ENCODE data around the gene LRRC17.
"Not testable (repeated sequence)": the region's sequence is repeated elsewhere in the genome, so short reads cannot be mapped to it uniquely, and the experiment has no call there.

Gene LRRC17

DNA sequence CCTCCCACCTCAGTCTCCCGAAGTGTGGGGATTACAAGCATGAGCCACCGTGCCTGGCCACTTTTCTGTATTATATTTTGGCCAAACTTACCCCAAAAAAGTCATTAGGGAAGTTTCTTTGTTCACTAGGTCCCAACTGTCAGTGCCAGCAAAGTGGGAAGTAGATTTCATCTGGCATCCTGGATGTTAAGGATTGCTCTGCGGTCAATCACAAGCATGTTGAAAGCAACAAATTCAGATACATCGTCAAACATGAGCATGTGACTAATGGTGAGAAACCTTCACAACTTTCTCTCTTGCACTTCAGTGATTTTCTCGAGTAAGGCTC is 14.3 kb upstream of the LRRC17 start:
- Histone ChIP-seq H3K27me3 (replicated peaks; ENCODE audit: control insufficient read depth, insufficient read depth, low read length) (no peaks in the 10 kb centered on the region), H3K9me3 (ENCODE audit: control insufficient read depth, low read length) (no peaks in the 10 kb centered on the region), H3K4me1 (ENCODE audit: control insufficient read depth, insufficient read depth, low read length) (peaks cover 10% of the 10 kb centered on the region), H3K36me3 (ENCODE audit: control insufficient read depth, insufficient read depth, low read length, severe bottlenecking) (no peaks in the 10 kb centered on the region), H3K9ac (ENCODE audit: low read length) (no peak overlapping the region), H3K4me3 (ENCODE audit: low read length) (no peak overlapping the region)
- no peak for DNase-seq (ENCODE audit: low read depth)

DNA sequence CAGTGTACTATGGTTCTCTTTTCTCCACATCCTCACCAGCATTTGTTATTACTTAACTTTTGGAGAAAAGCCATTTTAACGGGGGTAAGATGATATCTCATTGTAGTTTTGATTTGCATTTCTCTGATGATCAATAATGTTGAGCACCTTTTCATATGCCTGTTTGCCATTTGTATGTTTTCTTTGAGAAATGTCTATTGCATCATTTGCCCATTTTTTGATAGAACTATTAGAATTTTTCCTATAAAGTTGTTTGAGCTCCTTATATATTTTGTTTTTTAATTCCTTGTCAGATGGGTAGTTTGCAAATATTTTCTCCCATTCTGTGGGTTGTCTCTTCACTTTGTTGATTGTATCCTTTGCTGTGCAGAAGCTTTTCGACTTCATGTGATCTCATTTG is 10.7 kb upstream of the LRRC17 start:
- H3K36me3 ChIP-seq (ENCODE audit: control insufficient read depth, insufficient read depth, low read length, severe bottlenecking); H3K4me1 ChIP-seq (ENCODE audit: control insufficient read depth, insufficient read depth, low read length); H3K27me3 ChIP-seq (replicated peaks; ENCODE audit: control insufficient read depth, insufficient read depth, low read length); H3K4me3 ChIP-seq (ENCODE audit: low read length); H3K9ac ChIP-seq (ENCODE audit: low read length); DNase-seq (ENCODE audit: low read depth); H3K9me3 ChIP-seq (ENCODE audit: control insufficient read depth, low read length): not testable (repeated sequence)

DNA sequence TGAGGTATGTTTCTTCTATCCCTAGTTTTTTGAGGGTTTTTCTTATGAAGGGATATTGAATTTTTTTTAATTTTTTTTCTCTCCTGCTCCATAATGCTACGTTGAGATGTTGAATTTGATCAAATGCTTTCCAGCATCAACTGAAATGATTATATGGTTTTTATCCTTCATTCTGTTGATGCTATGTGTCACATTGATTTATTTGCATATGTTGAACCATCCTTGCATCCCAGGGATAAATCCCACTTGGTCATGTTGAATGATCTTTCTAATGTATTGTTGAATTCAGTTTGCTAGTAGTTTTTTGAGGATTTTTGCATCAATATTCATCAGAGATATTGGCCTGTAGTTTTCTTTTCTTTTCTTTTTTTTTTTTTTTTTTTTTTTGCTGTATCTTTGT is 9.2 kb upstream of the LRRC17 start:
- H3K4me1 ChIP-seq (ENCODE audit: control insufficient read depth, insufficient read depth, low read length); H3K36me3 ChIP-seq (ENCODE audit: control insufficient read depth, insufficient read depth, low read length, severe bottlenecking); H3K9ac ChIP-seq (ENCODE audit: low read length); H3K27me3 ChIP-seq (replicated peaks; ENCODE audit: control insufficient read depth, insufficient read depth, low read length); H3K4me3 ChIP-seq (ENCODE audit: low read length); DNase-seq (ENCODE audit: low read depth); H3K9me3 ChIP-seq (ENCODE audit: control insufficient read depth, low read length): not testable (repeated sequence)

DNA sequence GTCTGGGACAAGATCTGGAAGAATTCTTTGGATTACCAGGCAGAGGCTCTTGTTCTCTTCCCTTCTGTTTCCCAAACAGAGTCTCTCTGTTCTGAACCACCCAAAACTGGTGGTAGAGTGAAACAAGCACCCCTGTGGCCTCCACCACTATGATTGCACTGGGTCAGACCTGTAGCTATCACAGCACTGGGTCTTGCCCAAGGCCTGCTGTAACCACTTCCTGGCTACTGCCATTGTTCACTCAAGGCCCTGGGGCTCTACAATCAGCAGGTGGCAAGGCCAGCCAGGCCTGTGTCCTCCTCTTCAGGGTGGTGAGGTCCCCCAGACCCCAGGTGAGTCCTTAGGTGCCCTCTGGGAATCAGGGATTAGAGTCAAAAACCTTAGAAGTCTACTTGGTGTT is 4.1 kb upstream of the LRRC17 start:
- peaks cover 11% of the 10 kb centered on the region for H3K4me1 ChIP-seq (ENCODE audit: control insufficient read depth, insufficient read depth, low read length)
- no peak overlapping the region for H3K4me3 ChIP-seq (ENCODE audit: low read length)
- no peaks in the 10 kb centered on the region for H3K9me3 ChIP-seq (ENCODE audit: control insufficient read depth, low read length)
- no peak for DNase-seq (ENCODE audit: low read depth)
- H3K36me3 ChIP-seq (ENCODE audit: control insufficient read depth, insufficient read depth, low read length, severe bottlenecking): no peaks in the 10 kb centered on the region
- H3K27me3 ChIP-seq (replicated peaks; ENCODE audit: control insufficient read depth, insufficient read depth, low read length): no peaks in the 10 kb centered on the region
- H3K9ac ChIP-seq (ENCODE audit: low read length): no peak overlapping the region

DNA sequence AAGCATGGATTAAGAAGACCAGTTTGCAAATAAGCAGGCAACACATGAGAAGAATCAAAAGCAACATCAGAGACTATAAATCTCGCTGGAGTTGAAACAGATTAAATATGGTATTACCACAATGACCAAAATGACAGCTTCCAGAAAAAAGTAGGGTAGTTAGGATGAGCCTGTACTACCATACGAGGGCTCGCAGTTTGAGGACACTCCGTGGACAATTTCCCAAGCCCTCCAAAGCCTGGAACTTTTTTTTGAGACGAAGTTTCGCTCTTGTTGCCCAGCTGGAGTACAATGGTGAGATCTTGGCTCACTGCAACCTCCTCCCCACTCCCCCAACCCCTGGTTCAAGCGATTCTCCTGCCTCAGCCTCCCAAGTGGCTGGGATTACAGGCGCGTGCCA is 1.0 kb downstream of the LRRC17 start:
- Histone ChIP-seq H3K27me3 (replicated peaks; ENCODE audit: control insufficient read depth, insufficient read depth, low read length) (no peaks in the 10 kb centered on the region), H3K9ac (ENCODE audit: low read length) (no peak overlapping the region), H3K9me3 (ENCODE audit: control insufficient read depth, low read length) (no peaks in the 10 kb centered on the region), H3K4me3 (ENCODE audit: low read length) (no peak overlapping the region), H3K4me1 (ENCODE audit: control insufficient read depth, insufficient read depth, low read length) (peaks cover 42% of the 10 kb centered on the region), H3K36me3 (ENCODE audit: control insufficient read depth, insufficient read depth, low read length, severe bottlenecking) (no peaks in the 10 kb centered on the region)
- no peak for DNase-seq (ENCODE audit: low read depth)

DNA sequence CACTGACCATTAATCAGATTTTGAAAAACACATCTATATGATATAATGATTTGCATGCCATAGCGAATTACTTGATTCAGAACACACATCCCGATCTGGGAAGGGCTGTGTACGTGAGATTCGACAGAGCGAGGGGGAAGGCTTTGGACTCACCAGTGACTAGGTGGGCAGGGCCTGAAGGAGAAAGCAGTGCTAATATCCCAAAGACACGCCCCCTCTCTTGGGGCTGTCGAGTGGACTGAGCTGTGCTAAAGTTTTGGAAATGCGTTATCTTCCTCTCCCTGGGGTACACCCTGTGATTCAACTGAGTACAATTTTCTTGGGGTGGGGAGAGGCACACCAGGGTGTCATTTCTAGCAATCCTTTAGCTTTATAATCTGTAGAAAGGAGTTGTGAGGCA is 1.8 kb downstream of the LRRC17 start:
- Histone ChIP-seq H3K9me3 (ENCODE audit: control insufficient read depth, low read length) (no peaks in the 10 kb centered on the region), H3K4me3 (ENCODE audit: low read length) (peak overlapping the region; percentile 59), H3K27me3 (replicated peaks; ENCODE audit: control insufficient read depth, insufficient read depth, low read length) (no peaks in the 10 kb centered on the region), H3K9ac (ENCODE audit: low read length) (no peak overlapping the region), H3K36me3 (ENCODE audit: control insufficient read depth, insufficient read depth, low read length, severe bottlenecking) (no peaks in the 10 kb centered on the region), H3K4me1 (ENCODE audit: control insufficient read depth, insufficient read depth, low read length) (peaks cover 42% of the 10 kb centered on the region)
- no peak for DNase-seq (ENCODE audit: low read depth)

DNA sequence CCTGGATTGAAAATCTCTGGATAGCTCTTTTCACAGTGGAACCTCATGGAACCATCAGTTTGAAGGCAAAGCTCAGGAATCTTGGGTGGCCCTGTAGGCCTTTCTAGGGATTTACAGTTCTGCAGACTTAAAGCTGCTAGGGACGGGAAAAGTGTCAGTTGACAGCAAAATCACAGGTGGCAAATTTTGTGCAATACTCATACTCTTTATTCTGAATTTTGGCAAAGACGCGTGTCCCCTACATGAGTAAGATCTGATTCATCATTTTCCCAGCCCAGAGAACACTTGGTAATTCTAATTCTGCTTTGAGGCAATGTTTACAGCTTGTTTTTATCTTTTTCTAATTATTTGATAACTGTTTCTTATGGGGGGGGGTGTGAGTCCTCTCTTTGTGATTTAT is 3.6 kb downstream of the LRRC17 start:
- Histone ChIP-seq H3K36me3 (ENCODE audit: control insufficient read depth, insufficient read depth, low read length, severe bottlenecking) (no peaks in the 10 kb centered on the region), H3K9me3 (ENCODE audit: control insufficient read depth, low read length) (no peaks in the 10 kb centered on the region), H3K4me3 (ENCODE audit: low read length) (no peak overlapping the region), H3K27me3 (replicated peaks; ENCODE audit: control insufficient read depth, insufficient read depth, low read length) (no peaks in the 10 kb centered on the region), H3K4me1 (ENCODE audit: control insufficient read depth, insufficient read depth, low read length) (peaks cover 42% of the 10 kb centered on the region), H3K9ac (ENCODE audit: low read length) (no peak overlapping the region)
- peak; percentile 73 for DNase-seq (ENCODE audit: low read depth)

DNA sequence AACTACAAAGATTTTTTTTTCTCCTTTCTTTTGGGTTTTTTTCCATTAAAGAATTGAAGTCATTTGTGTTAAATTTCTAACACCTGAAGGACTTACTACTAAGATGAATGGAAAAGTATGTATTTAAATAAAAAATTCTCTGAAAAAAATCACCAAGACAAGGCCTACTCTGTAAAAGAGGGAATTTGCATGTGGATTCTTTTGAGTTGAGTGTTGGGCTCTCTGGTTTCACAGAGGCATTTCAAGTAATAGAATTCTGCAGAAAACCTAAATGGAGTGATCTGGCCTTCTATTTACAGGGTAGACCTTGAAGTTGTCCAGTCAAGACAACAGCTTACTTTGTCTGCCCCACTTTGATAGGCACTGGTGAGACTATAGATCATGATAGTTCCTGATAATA is 4.1 kb downstream of the LRRC17 start:
- no peaks in the 10 kb centered on the region for H3K9me3 ChIP-seq (ENCODE audit: control insufficient read depth, low read length)
- DNase-seq (ENCODE audit: low read depth): peak; percentile 64
- no peak overlapping the region for H3K4me3 ChIP-seq (ENCODE audit: low read length)

DNA sequence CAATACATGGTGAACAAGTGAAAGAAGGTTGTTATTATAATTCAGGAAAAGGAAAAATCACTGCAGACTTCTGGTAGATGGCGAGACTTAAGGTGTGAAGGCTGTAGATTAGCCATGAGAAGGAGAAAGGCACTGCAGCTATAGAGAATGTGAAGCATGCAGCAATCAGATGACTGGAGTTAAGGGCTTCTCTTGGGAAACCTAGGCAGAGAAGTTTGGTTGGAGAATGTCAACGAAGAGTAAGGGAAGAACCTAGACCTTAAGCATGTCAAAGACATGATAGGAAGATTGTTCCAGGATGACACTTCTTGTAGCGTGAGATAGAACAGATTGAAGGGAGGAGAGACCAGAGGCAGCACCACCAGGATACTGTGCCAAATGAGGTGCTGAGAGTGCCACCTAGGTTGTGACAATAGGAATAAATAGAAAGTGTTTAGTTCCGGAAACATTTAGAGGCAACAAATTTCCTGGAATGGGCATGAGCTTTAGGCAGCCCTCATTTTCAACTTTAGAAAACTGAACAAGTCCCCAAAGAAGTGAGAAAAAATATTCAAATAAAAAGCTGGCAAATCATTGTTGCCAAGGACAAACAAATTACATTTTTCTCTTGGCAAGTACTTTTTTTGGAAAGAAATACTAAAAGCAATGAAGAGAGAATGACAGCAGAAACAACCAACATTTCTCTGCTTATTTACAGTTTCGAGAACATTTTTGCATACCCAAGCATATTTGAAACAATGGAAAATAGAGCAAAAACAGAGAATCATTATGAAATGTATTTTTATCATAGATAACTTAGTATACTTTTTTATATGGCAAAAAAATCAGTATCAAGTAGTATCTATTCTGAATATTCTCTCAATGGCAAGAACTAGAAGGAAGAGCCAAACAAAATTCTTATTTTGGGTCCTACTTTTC is 4.9 kb downstream of the LRRC17 start:
- no peak for DNase-seq (ENCODE audit: low read depth)
- Histone ChIP-seq H3K9ac (ENCODE audit: low read length) (no peak overlapping the region), H3K4me1 (ENCODE audit: control insufficient read depth, insufficient read depth, low read length) (peaks cover 38% of the 10 kb centered on the region), H3K27me3 (replicated peaks; ENCODE audit: control insufficient read depth, insufficient read depth, low read length) (no peaks in the 10 kb centered on the region), H3K36me3 (ENCODE audit: control insufficient read depth, insufficient read depth, low read length, severe bottlenecking) (no peaks in the 10 kb centered on the region), H3K9me3 (ENCODE audit: control insufficient read depth, low read length) (no peaks in the 10 kb centered on the region), H3K4me3 (ENCODE audit: low read length) (no peak overlapping the region)

More for the DNA sequence above, 4.1 kb downstream of the LRRC17 start:
- H3K27me3 ChIP-seq (replicated peaks; ENCODE audit: control insufficient read depth, insufficient read depth, low read length): no peaks in the 10 kb centered on the region
- H3K9ac ChIP-seq (ENCODE audit: low read length): no peak overlapping the region
- H3K4me1 ChIP-seq (ENCODE audit: control insufficient read depth, insufficient read depth, low read length): peaks cover 42% of the 10 kb centered on the region
- no peaks in the 10 kb centered on the region for H3K36me3 ChIP-seq (ENCODE audit: control insufficient read depth, insufficient read depth, low read length, severe bottlenecking)

DNA sequence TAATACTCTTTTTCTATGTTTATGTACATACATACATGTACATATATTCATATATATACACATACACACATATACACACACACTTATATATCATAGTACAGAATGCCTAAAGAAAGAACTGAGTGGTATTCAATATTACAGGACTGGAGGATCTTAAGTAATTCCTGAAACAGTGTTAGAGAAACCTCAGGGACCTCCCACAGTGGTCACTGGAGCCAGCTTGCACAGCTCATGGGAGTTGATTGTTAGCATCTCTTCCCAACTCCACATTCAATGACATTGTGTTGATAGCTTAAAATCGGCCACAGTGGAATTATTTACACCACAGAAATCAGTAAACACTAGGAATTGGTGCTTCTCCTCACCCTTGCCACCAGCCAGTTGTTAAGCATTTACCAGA is 6.0 kb downstream of the LRRC17 start:
- Histone ChIP-seq H3K9me3 (ENCODE audit: control insufficient read depth, low read length) (no peaks in the 10 kb centered on the region), H3K4me1 (ENCODE audit: control insufficient read depth, insufficient read depth, low read length) (peaks cover 31% of the 10 kb centered on the region), H3K27me3 (replicated peaks; ENCODE audit: control insufficient read depth, insufficient read depth, low read length) (no peaks in the 10 kb centered on the region), H3K9ac (ENCODE audit: low read length) (no peak overlapping the region), H3K36me3 (ENCODE audit: control insufficient read depth, insufficient read depth, low read length, severe bottlenecking) (no peaks in the 10 kb centered on the region), H3K4me3 (ENCODE audit: low read length) (no peak overlapping the region)
- DNase-seq (ENCODE audit: low read depth): no peak

DNA sequence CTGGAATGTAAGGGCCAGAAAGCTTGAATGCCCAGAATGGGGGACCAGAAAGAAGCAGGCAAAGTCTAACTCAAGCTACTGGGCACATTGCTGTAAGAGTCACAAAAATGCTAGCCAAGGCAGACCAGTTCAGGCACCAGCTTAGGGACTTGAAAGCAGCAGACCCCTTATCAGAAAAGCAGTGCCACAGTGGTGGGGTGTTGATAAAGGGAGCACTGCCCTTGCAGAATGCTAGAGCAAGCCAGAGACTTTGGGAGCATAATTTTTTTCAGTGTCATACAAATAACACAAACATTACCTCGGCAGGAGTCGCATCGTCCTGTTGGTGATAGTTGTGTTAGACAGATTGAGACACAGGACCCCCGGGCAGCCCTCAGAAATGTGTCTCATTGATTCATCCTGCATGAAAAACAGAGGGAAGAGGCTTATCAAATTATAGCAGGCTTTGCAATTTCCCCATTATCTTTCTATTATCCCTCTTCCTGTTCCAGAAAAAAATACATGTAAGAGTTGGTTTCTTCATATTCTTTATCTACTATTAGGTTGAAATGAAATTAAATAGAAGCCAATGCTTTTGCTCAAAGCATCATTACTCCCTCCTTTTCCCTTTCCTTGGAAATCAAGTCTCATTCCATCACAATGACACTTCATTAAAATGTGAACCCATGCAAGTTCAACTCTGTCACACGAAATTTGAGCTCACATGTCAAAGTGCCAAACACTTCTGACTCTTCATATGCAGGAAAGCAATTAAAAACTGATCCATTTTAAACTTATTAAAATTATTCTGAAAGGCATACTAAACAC is 13.4 kb downstream of the LRRC17 start:
- Histone ChIP-seq H3K36me3 (ENCODE audit: control insufficient read depth, insufficient read depth, low read length, severe bottlenecking) (no peaks in the 10 kb centered on the region), H3K4me1 (ENCODE audit: control insufficient read depth, insufficient read depth, low read length) (peaks cover 16% of the 10 kb centered on the region), H3K4me3 (ENCODE audit: low read length) (no peak overlapping the region), H3K9me3 (ENCODE audit: control insufficient read depth, low read length) (no peaks in the 10 kb centered on the region), H3K27me3 (replicated peaks; ENCODE audit: control insufficient read depth, insufficient read depth, low read length) (no peaks in the 10 kb centered on the region), H3K9ac (ENCODE audit: low read length) (no peak overlapping the region)
- no peak for DNase-seq (ENCODE audit: low read depth)

Data from adipocyte (in vitro differentiated cells).